HepG2 (cell line): ENCODE measurements around the gene RCCD1. TPM values are rescaled to one million over a fixed set of nuclear protein-coding genes. Genes with fewer than 3 reads are reported as not detected.

Experiments used
- ARID5B ChIP-seq: IDR thresholded peaks from 2 replicates; pipeline ENCODE4 v1.4.0; 2020; ENCODE audit warnings: mild to moderate bottlenecking, missing genetic modification reagents
- ATF7 ChIP-seq, 2 experiments: fragments of 450-650 bp in 1 of 2; sonication (generic) in 1 of 2; formaldehyde crosslinking in 1 of 2; IDR thresholded peaks; 2 replicates each; pipeline versions ENCODE4 v1.4.0 to v1.6.1; 2016 to 2020; ENCODE audit warnings: antibody characterized with exemption in 1 of 2, mild to moderate bottlenecking in 1 of 2, missing genetic modification reagents in 1 of 2
- BRD4 ChIP-seq: sonication (generic); formaldehyde crosslinking; IDR thresholded peaks from 2 replicates; pipeline ENCODE4 v1.4.0; 2020; ENCODE audit warnings: missing genetic modification reagents
- ESRRA ChIP-seq: sonication (generic); formaldehyde crosslinking; IDR thresholded peaks from 2 replicates; pipeline ENCODE4 v1.5.1; 2020; ENCODE audit warnings: mild to moderate bottlenecking, low read depth, missing genetic modification reagents
- MXD4 ChIP-seq: IDR thresholded peaks from 2 replicates; pipeline ENCODE4 v1.6.1; 2016; ENCODE audit warnings: mild to moderate bottlenecking, missing biosample characterization, missing genetic modification reagents
- MZF1 ChIP-seq: sonication (generic); formaldehyde crosslinking; IDR thresholded peaks from 2 replicates; pipeline ENCODE4 v1.8.1; 2023; ENCODE audit warnings: mild to moderate bottlenecking, missing genetic modification reagents, borderline replicate concordance
- RFX5 ChIP-seq: IDR thresholded peaks from 2 replicates; pipeline ENCODE4 v1.6.1; 2011; ENCODE audit warnings: low read depth, low read length, improper control_type of control experiment
- SMARCE1 ChIP-seq: fragments of 450-650 bp; IDR thresholded peaks from 2 replicates; pipeline ENCODE4 v1.6.1; 2017; ENCODE audit warnings: borderline replicate concordance
- TCF7L2 ChIP-seq: IDR thresholded peaks from 2 replicates; pipeline ENCODE4 v1.6.1; 2011; ENCODE audit warnings: mild to moderate bottlenecking, low read depth, low read length, moderate library complexity
- TFDP2 ChIP-seq: sonication (generic); formaldehyde crosslinking; IDR thresholded peaks from 2 replicates; pipeline ENCODE4 v1.4.0; 2020; ENCODE audit warnings: missing genetic modification reagents
- U2AF2 ChIP-seq: fragments of 200-400 bp; formaldehyde crosslinking; IDR thresholded peaks from 2 replicates; pipeline ENCODE4 v1.6.1; 2017; ENCODE audit warnings: low read depth, mild to moderate bottlenecking, low read length
- WIZ ChIP-seq: sonication (generic); formaldehyde crosslinking; IDR thresholded peaks from 2 replicates; pipeline ENCODE4 v1.5.1; 2020; ENCODE audit warnings: mild to moderate bottlenecking, missing genetic modification reagents
- ZNF609 ChIP-seq: sonication (generic); formaldehyde crosslinking; IDR thresholded peaks from 2 replicates; pipeline ENCODE4 v1.4.0; 2020; ENCODE audit warnings: mild to moderate bottlenecking, missing genetic modification reagents, borderline replicate concordance
- ZNF639 ChIP-seq: conservative IDR thresholded peaks from 2 replicates; pipeline ENCODE4 v1.6.1; 2018; ENCODE audit warnings: missing genetic modification reagents
- ZNF704 ChIP-seq: sonication (generic); formaldehyde crosslinking; IDR thresholded peaks from 2 replicates; pipeline ENCODE4 v1.8.1; 2023; ENCODE audit warnings: mild to moderate bottlenecking, inconsistent platforms, moderate library complexity, missing genetic modification reagents, borderline replicate concordance
- polyA plus RNA-seq, 8 experiments: library from polyadenylated mRNA; depleted of rRNA in 3 of 8; stranded (reverse) in 7 of 8; unstranded in 1 of 8; fragments of >200 nt; fragmentation: Illumina TruSeq in 4 of 8; extraction: Trizol in 4 of 8; gene quantifications; 2 replicates each; pipeline versions ENCODE4 v1.2.1 to v1.2.3, GENCODE V29; 2011 to 2016; ENCODE audit warnings: low read depth in 4 of 8, missing spikeins in 1 of 8, mixed read lengths in 1 of 8; ENCODE audit not compliant: insufficient read depth in 1 of 8
- total RNA-seq, 5 experiments: library from RNA; depleted of rRNA; stranded (reverse); fragments of >200 nt; fragmentation: Illumina TruSeq; extraction: Trizol; gene quantifications; 2 replicates each; pipeline ENCODE4 v1.2.3, GENCODE V29; 2016; ENCODE audit warnings: low read depth in 1 of 5

RCCD1 gene
- total and polyA plus RNA-seq, 2 of the 13 experiments (the other 11 are each of a cell fraction or from before 2014, with no cell fraction given): 14.1 to 15.1 TPM

GRCh38 chr15:90994417-90995311 is 40.0 kb downstream of the RCCD1 start, which contains the start of gene PRC1 (continued):
- TF ChIP-seq ARID5B (CRISPR knock-in tag): 0 out of 2 replicates have a peak, but pooled peaks have one; percentile 51
- TF ChIP-seq ESRRA (CRISPR knock-in tag): peak; percentile 66; the same call in 1 of the 2 replicates
- TF ChIP-seq ZNF704 (CRISPR knock-in tag): peak; percentile 24; the same call in 1 of the 2 replicates
- TF ChIP-seq MZF1 (CRISPR knock-in tag): no peak
- TF ChIP-seq ATF7 (IDR thresholded peaks at IDR 0.05): peak; percentile 100
- TF ChIP-seq ATF7 (CRISPR knock-in tag; IDR thresholded peaks at IDR 0.05): peak; percentile 98
- TF ChIP-seq RFX5: peak; percentile 75; the same call in 1 of the 2 replicates
- no peak; the same call in 1 of the 2 replicates for TF ChIP-seq ZNF609
- TF ChIP-seq TCF7L2: no peak
- TF ChIP-seq MXD4 (CRISPR knock-in tag): peak; percentile 77; the same call in 1 of the 2 replicates
- TF ChIP-seq SMARCE1: no peak
- TF ChIP-seq U2AF2: no peak
- no peak for TF ChIP-seq WIZ (CRISPR knock-in tag)
- TF ChIP-seq TFDP2 (CRISPR knock-in tag): peak; percentile 99
- TF ChIP-seq ZNF639 (CRISPR knock-in tag): no peak
- TF ChIP-seq BRD4 (CRISPR knock-in tag): peak; percentile 19
